Measurements from ENCODE around the gene TADA2B.

Gene TADA2B

DNA sequence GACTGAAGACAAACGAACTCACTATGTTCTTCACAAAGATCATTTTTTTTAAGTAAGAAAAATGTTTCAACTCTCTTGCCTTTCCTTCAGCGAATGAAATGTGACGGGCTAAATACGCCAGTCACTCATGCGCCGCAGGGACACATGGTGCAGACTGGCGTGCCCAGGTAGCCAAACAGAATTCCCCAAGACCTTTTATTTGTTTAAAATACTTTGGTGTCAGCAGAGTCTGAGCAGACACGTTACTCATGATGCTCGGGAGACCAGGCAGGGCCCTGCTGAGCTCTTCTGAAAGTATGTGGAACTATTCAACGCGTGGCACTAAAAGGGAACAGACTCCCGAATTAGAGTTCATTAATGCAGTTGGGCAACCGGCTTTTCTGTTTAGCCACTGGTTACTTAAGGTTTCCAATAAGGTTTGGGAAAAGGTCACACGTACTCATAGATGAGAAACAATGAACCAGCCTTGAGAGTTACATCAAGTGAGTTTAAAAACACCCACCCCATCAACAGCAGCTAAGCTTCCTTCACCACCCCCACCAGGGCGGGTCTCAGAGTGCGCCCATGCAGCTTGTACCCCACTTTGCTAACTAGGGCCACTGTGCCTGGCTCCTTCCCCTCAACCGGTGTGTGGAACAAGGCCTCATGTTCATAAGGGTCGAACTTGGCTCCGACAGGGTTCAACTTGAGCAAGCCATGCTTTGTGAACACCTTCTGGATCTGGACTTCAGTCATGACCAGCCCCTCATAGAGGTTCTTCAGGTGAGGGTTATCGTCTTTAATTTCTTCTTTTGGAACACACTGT is 17.4 kb downstream of the TADA2B start:
- no peak overlapping the region for H3K4me3 ChIP-seq (replicated peaks in 1 of 2; ENCODE audit: low read depth in 2 of 2, low read length in 2 of 2)
- DNase-seq (ENCODE audit: low read depth in 2 of 2) = no peak
- TF ChIP-seq, protein P1, sequence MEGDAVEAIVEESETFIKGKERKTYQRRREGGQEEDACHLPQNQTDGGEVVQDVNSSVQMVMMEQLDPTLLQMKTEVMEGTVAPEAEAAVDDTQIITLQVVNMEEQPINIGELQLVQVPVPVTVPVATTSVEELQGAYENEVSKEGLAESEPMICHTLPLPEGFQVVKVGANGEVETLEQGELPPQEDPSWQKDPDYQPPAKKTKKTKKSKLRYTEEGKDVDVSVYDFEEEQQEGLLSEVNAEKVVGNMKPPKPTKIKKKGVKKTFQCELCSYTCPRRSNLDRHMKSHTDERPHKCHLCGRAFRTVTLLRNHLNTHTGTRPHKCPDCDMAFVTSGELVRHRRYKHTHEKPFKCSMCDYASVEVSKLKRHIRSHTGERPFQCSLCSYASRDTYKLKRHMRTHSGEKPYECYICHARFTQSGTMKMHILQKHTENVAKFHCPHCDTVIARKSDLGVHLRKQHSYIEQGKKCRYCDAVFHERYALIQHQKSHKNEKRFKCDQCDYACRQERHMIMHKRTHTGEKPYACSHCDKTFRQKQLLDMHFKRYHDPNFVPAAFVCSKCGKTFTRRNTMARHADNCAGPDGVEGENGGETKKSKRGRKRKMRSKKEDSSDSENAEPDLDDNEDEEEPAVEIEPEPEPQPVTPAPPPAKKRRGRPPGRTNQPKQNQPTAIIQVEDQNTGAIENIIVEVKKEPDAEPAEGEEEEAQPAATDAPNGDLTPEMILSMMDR (IDR thresholded peaks at IDR 0.05; ENCODE audit: low read depth, low read length) = no peak

DNA sequence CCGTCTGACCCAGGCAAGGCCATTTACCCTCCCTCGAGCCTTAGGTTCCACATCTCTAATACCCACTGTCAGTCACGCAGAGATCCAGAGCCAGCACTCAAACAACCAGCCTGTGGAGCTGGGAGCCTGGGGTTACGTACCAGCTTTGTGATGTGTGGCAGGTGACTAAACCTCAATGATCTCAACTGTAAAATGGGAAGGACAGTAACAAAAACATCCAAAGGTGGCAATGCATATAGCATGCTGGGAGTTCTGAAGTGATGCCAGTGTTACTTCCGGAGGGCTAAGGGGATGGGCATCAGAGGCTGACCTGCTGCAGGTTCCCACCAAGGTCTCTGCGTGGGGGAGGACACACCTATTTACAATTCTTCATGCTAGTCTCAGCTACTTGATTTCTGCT is 18.6 kb downstream of the TADA2B start:
- DNase-seq (ENCODE audit: low read depth in 2 of 2) = no peak
- H3K4me3 ChIP-seq (replicated peaks in 1 of 2; ENCODE audit: low read depth in 2 of 2, low read length in 2 of 2) = no peak overlapping the region
- TF ChIP-seq, protein P1 (IDR thresholded peaks at IDR 0.05; ENCODE audit: low read depth, low read length) = no peak

DNA sequence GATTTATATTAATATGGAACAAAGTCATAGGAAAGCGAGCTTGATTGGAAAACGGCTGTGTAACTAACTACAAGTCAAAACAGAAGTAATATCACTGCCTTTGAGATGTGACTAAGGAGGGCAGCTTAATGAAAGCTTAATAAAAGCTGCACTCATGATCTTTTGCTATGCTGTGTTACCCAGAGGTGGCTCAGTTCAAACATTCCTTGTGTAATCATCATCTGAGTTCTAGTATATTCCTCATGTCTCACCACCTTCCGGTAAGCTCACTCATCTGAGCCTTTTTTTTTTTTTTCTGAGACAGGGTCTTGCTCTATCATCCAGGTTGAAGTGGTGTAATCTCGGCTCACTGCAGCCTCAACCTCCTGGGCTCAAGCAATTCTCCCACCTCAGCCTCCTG is 19.6 kb downstream of the TADA2B start:
- DNase-seq (ENCODE audit: low read depth in 2 of 2) = no peak
- H3K4me3 ChIP-seq (replicated peaks in 1 of 2; ENCODE audit: low read depth in 2 of 2, low read length in 2 of 2) = no peak overlapping the region
- TF ChIP-seq, protein P1 (IDR thresholded peaks at IDR 0.05; ENCODE audit: low read depth, low read length) = no peak

- no peak for DNase-seq (ENCODE audit: low read depth in 2 of 2)
- H3K4me3 ChIP-seq (replicated peaks in 1 of 2; ENCODE audit: low read depth in 2 of 2, low read length in 2 of 2) = no peak overlapping the region
- TF ChIP-seq, protein P1 (IDR thresholded peaks at IDR 0.05; ENCODE audit: low read depth, low read length) = no peak
Observed at GRCh38 chr4:7063362-7063761, 20.2 kb downstream of the TADA2B start.

DNA sequence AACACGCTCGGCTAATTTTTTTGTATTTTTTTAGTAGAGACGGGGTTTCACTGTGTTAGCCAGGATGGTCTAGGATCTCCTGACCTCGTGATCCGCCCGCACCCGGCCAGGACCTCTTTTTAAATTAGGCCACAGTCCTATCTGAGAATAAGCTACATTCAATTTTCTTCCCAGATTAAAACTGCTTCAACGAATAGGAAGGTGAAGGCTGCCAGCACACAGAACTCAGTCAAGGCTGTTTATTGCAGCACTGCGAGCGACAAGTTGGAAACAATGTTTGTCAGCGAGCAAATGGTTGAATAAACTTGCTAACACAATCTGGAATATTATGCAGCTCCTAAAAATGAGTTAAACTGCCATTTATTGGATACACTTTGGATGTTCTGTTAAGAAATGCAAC is 22.8 kb downstream of the TADA2B start:
- DNase-seq (ENCODE audit: low read depth in 2 of 2) = no peak
- TF ChIP-seq, protein P1 (IDR thresholded peaks at IDR 0.05; ENCODE audit: low read depth, low read length) = no peak
- H3K4me3 ChIP-seq (replicated peaks in 1 of 2; ENCODE audit: low read depth in 2 of 2, low read length in 2 of 2) = no peak overlapping the region

DNA sequence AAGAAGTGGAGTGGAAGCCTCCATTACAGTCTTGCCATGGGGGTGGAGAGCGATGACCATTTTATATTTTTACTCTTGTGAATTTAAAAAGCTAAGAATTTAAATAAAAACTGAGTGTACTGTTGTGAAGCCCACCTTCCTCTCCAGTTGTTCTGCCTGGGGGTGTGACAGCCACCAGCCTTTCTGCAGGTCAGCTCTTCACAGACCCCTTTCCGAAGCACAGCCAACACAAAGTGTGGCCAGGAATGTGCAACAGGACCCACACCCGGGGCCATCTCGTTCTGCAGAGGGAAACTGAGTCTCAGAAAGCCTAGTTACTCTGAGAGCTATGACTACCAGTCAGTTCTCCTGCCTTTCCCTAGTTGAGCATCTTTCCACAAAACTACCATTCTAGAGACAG is 23.3 kb downstream of the TADA2B start:
- TF ChIP-seq, protein P1 (IDR thresholded peaks at IDR 0.05; ENCODE audit: low read depth, low read length) = no peak
- DNase-seq (ENCODE audit: low read depth in 2 of 2) = no peak
- H3K4me3 ChIP-seq (replicated peaks in 1 of 2; ENCODE audit: low read depth in 2 of 2, low read length in 2 of 2) = peak overlapping the region in 1 of 2 donors; percentile 88

- no peak for DNase-seq (ENCODE audit: low read depth in 2 of 2)
- H3K4me3 ChIP-seq (replicated peaks in 1 of 2; ENCODE audit: low read depth in 2 of 2, low read length in 2 of 2) = peak overlapping the region; percentile 70 to 88
- TF ChIP-seq, protein P1 (IDR thresholded peaks at IDR 0.05; ENCODE audit: low read depth, low read length) = no peak
Observed at GRCh38 chr4:7067126-7067451, 23.9 kb downstream of the TADA2B start.
